Memory B cell (primary cell): ENCODE data around the gene UQCRH.
"Not testable (repeated sequence)": the region's sequence is repeated elsewhere in the genome, so short reads cannot be mapped to it uniquely, and the experiment has no call there.

Source experiments
- ATAC-seq: fragments of 150-1000 bp; cut with Tn5 transposase; 2 replicates; pipeline ENCODE4 v1.10.0; 2021; ENCODE audit warnings: low read depth, mild to moderate bottlenecking, moderate library complexity
- DNase-seq, 2 donors: peaks; one replicate each; pipeline ENCODE4 v3.0.0; 2022; ENCODE audit warnings: low spot score in 2 of 2
- H3K27ac Mint-ChIP-seq: one replicate; pipeline ENCODE4 v1.8.0; 2022; ENCODE audit warnings: mild to moderate bottlenecking, moderate library complexity, mixed read lengths
- H3K27me3 Mint-ChIP-seq: one replicate; pipeline ENCODE4 v1.8.0; 2022; ENCODE audit warnings: mixed read lengths
- H3K36me3 Mint-ChIP-seq: one replicate; pipeline ENCODE4 v1.8.0; 2022; ENCODE audit warnings: mild to moderate bottlenecking, mixed read lengths
- H3K4me1 Mint-ChIP-seq: one replicate; pipeline ENCODE4 v1.8.0; 2022; ENCODE audit warnings: mixed read lengths
- H3K4me3 Mint-ChIP-seq: one replicate; pipeline ENCODE4 v1.8.0; 2022; ENCODE audit warnings: mild to moderate bottlenecking, moderate library complexity, mixed read lengths
- H3K9me3 Mint-ChIP-seq: one replicate; pipeline ENCODE4 v1.8.0; 2022; ENCODE audit warnings: mixed read lengths

Gene UQCRH

DNA sequence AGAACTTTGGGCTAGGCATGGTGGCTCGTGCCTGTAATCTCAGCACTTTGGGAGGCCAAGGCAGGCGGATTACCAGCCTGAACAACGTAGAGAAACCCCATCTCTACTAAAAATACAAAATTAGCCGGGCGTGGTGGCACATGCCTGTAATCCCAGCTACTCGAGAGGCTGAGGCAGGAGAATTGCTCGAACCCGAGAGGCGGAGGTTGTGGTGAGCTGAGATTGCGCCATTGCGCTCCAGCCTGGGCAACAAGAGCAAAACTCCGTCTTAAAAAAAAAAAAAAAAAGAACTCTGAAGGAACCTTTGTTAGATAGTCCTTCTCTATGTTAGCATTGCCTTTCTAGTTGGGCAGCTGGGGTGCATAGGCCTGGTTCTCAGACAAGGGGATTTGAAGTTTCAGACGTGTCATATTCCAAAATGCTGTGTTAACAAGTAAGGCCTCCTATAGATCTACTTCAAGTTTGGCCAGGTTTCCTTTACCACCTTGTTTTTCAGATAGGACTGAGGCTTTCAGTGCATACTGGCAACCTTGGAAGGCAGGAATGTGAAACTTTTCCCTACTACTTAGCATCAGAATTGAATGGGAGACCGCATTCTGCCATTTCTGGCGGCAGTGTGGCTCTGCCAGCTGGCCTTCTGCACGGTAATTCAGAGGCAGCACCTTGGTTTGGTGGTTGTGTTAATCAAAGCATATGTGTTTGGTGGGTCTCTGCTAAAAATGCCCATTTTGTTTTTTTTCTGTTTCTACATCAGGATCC, 6.1 kb downstream of the UQCRH start:
- Mint-ChIP-seq H3K9me3 (no peaks in the 10 kb centered on the region), H3K4me1 (peaks cover 19% of the 10 kb centered on the region), H3K36me3 (peaks cover 17% of the 10 kb centered on the region), H3K27ac (no peak overlapping the region), H3K4me3 (no peak overlapping the region), H3K27me3 (no peaks in the 10 kb centered on the region)
- ATAC-seq = no peak
- no peak for DNase-seq

DNA sequence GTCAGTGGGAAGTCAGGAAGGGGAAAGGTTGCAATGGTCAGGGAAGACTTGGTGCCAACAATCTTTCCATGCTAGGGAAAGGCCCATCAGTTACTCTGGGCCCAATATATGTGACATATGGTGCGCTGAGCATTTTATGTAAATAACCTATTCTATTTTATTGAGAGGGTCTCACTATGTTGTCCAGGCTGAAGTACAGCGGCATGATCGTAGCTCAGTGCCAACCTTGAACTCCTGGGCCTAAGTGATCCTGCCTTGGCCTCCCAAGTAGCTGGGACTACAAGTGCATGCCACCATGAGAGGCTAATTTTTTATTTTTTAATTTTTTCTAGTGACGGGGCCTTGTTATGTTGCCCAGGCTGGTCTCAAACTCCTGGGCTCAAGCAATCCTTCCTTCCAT, 6.8 kb downstream of the UQCRH start:
- Mint-ChIP-seq H3K27ac (no peak overlapping the region), H3K27me3 (no peaks in the 10 kb centered on the region), H3K36me3 (peaks cover 20% of the 10 kb centered on the region), H3K4me3 (no peak overlapping the region), H3K4me1 (peaks cover 18% of the 10 kb centered on the region), H3K9me3 (no peaks in the 10 kb centered on the region)
- DNase-seq = no peak
- ATAC-seq = no peak

DNA sequence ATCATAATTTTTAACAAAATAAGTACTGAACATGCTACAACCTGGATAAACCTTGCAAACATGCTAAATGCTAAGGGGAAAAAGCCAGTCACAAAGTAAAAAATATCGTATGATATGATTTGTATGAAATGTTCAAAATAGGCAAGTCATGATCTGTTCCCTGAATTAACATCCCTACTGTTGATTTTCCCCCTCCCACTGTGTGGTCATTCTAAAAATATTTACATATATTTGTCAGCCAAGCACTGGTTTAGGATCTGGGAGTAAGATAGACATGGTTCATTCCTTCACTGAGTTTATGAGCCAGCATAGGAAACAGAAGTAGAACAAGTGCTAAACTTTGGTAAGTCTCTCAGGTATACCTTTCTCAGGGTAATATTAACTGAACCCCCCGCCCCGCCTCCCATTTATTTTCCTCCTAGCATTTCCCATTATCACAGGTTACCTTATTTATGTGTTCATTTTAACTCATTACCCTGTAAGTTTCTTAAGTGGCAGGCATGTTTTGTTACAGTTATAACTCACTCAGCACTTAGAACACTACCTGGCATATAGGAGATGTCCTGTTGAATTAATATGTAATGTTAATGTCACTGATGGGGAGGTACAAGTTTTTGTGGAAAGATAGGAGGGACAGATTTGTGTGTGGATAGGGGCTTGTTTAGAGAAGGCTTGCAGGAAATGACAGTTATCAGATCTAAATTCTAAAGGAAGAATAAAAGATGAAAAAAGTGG, 12.3 kb downstream of the UQCRH start:
- Mint-ChIP-seq H3K4me3 (no peak overlapping the region), H3K4me1 (no peaks in the 10 kb centered on the region), H3K36me3 (peaks cover 16% of the 10 kb centered on the region), H3K27ac (no peak overlapping the region), H3K9me3 (no peaks in the 10 kb centered on the region), H3K27me3 (no peaks in the 10 kb centered on the region)
- ATAC-seq (no peak), DNase-seq (no peak)

DNA sequence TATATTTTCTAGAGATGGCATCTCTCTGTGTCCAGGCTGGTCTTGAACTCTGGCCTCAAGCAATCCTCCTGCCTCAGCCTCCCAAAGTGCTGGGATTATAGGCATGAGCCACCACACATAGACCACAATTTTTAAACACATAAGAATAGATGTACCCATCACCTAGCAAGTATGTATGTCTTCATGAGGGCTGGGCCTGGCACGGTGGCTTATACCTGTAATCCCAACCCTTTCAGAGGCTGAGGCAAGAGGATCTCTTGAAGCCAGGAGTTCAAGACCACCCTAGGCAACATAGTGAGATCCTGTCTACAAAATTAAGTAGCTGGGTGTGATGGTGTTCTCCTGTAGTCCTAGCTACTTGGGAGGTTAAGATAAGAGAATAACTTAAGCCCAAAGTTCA, 13.8 kb downstream of the UQCRH start:
- Mint-ChIP-seq H3K4me3 (no peak overlapping the region), H3K36me3 (peaks cover 18% of the 10 kb centered on the region), H3K4me1 (no peaks in the 10 kb centered on the region), H3K9me3 (no peaks in the 10 kb centered on the region), H3K27me3 (no peaks in the 10 kb centered on the region), H3K27ac (no peak overlapping the region)
- DNase-seq (no peak), ATAC-seq (no peak)

DNA sequence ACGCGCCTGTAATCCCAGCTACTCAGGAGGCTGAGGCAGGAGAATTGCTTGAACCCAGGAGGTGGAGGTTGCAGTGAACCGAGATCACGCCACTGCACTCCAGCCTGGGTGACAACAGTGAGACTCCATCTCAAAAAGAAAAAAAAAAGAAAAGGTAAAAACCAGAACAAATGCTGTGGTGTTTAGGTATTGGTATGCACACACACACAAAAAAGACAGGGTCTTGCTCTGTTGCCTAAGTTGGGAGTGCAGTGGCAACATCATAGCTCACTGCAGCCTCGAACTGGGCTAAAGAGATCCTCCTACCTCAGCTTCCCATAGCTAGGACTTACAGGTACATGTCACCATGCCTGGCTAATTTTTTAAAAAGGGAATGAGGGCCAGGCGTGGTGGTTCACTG, 15.8 kb downstream of the UQCRH start:
- not testable (repeated sequence) for H3K4me3 Mint-ChIP-seq, H3K27me3 Mint-ChIP-seq, H3K27ac Mint-ChIP-seq, H3K9me3 Mint-ChIP-seq, DNase-seq, H3K4me1 Mint-ChIP-seq, ATAC-seq
- peaks cover 14% of the 10 kb centered on the region for H3K36me3 Mint-ChIP-seq

DNA sequence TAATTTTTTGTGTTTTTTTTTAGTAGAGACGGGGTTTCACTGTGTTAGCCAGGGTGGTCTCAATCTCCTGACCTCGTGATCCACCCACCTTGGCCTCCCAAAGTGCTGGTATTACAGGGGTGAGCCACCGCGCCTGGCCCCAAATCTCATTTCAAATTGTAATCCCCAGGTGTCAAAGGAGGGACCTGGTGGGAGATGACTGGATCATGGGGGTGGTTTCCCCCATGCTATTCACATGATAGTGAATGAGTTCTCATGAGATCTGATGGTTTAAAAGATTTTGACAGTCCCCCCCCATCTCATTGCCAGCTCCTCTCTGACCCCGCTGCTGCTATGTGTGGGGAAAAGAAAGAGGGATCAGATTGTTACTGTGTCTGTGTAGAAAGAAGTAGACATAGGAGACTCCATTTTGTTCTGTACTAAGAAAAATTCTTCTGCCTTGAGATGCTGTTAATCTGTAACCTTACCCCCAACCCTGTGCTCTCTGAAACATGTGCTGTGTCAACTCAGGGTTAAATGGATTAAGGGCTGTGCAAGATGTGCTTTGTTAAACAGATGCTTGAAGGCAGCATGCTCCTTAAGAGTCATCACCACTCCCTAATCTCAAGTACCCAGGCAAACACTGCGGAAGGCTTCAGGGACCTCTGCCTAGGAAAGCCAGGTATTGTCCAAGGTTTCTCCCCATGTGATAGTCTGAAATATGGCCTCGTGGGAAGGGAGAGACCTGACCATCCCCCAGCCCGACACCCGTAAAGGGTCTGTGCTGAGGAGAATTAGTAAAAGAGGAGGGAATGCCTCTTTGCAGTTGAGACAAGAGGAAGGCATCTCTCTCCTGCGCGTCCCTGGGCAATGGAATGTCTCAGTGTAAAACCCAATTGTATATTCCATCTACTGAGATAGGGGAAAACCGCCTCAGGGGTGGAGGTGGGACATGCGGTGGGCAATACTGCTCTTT, 16.7 kb downstream of the UQCRH start:
- ATAC-seq, DNase-seq, H3K27me3 Mint-ChIP-seq, H3K4me1 Mint-ChIP-seq, H3K9me3 Mint-ChIP-seq, H3K4me3 Mint-ChIP-seq: not testable (repeated sequence)
- Mint-ChIP-seq H3K36me3 (peaks cover 11% of the 10 kb centered on the region), H3K27ac (peak overlapping the region; percentile 77)

DNA sequence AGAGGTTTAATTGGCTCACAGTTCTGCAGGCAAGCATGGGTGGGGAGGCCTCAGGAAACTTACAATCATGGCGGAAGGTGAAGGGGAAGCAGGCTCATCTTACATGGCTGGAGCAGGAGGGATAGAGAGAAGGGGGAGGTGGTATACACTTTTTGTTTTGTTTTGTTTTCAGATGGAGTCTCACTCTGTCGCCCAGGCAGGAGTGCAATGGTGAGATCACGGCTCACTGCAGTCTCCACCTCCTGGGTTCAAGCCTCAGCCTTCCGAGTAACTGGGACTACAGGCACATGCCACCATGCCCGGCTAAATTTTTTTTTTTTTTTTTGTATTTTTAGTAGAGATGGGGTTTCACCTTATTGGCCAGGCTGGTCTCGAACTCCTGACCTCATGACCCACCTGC, 18.7 kb downstream of the UQCRH start:
- DNase-seq, H3K4me3 Mint-ChIP-seq, H3K4me1 Mint-ChIP-seq, H3K27me3 Mint-ChIP-seq, H3K9me3 Mint-ChIP-seq, H3K27ac Mint-ChIP-seq, ATAC-seq: not testable (repeated sequence)
- peaks cover 12% of the 10 kb centered on the region for H3K36me3 Mint-ChIP-seq

DNA sequence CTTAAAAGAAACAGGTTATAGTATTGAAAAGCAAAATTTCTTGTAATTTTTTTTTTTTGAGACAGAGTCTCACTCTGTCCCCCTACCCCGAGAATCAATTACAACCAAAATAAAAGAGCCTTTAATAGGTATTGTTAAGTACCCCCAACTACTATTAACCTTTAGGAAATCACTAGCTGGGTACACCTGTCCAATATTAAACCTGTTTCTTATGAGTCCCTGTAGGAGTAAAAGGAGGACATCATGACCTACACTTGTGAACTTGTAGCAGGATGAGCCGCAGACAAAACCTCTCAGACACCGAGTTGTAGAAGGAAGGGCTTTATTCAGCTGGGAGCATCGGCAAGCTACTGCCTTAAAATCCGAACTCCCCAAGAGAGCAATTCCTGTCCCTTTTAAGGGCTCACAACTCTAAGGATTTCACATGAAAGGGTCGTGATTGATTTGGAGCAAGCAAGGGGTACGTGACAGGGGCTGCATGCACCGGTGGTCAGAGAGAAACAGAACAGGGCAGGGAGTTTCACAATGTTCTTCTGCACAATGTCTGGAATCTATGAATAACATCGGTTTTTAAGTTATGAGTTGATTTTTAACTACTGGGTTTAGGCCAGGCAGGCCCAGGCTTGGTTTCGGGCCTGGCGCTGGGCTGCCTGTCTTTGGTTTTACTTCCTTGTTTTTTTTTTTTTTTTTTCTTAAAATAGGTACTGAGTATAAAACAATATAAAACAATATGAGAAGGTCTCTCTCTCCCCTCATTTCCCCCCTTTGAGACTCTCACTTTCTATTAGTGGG, 22.0 kb downstream of the UQCRH start:
- H3K27ac Mint-ChIP-seq = peak overlapping the region; percentile 98
- ATAC-seq (peak; percentile 57), DNase-seq (peak in 1 of 2 donors; percentile 29)
- peaks cover 13% of the 10 kb centered on the region for H3K4me1 Mint-ChIP-seq
- H3K4me3 Mint-ChIP-seq, H3K9me3 Mint-ChIP-seq, H3K27me3 Mint-ChIP-seq, H3K36me3 Mint-ChIP-seq: not testable (repeated sequence)

DNA sequence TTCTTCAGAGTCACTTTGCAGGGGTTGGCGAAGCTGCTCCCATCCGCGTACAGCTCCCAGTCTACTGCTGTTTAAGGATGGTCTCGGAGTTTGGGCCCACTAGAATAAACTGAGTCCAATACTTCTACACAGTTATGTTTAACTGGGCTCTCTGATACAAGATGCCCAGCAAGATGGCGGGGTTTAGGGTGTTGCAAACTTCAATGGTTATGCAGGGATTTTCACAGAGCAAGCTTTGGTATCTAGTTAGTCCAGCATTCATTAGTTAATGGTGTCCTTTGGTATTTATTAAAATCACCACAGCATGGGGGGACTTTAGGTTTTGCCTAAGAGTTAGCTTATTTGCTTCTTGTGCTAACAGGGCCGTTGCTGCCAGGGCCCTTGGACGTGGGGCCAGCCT, 24.7 kb downstream of the UQCRH start:
- H3K4me3 Mint-ChIP-seq, H3K36me3 Mint-ChIP-seq, DNase-seq, ATAC-seq, H3K27ac Mint-ChIP-seq, H3K27me3 Mint-ChIP-seq, H3K9me3 Mint-ChIP-seq: not testable (repeated sequence)
- H3K4me1 Mint-ChIP-seq = peaks cover 29% of the 10 kb centered on the region

DNA sequence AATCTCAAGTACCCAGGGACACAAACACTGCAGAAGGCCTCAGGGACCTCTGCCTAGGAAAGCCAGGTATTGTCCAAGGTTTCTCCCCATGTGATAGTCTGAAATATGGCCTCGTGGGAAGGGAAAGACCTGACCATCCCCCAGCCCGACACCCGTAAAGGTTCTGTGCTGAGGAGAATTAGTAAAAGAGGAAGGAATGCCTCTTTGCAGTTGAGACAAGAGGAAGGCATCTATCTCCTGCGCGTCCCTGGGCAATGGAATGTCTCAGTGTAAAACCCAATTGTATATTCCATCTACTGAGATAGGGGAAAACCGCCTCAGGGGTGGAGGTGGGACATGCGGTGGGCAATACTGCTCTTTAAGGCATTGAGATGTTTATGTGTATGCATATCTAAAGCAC, 26.3 kb downstream of the UQCRH start:
- not testable (repeated sequence) for DNase-seq, H3K36me3 Mint-ChIP-seq, ATAC-seq, H3K27me3 Mint-ChIP-seq, H3K9me3 Mint-ChIP-seq
- Mint-ChIP-seq H3K27ac (peak overlapping the region; percentile 95), H3K4me1 (peaks cover 29% of the 10 kb centered on the region), H3K4me3 (peak overlapping the region; percentile 62)

DNA sequence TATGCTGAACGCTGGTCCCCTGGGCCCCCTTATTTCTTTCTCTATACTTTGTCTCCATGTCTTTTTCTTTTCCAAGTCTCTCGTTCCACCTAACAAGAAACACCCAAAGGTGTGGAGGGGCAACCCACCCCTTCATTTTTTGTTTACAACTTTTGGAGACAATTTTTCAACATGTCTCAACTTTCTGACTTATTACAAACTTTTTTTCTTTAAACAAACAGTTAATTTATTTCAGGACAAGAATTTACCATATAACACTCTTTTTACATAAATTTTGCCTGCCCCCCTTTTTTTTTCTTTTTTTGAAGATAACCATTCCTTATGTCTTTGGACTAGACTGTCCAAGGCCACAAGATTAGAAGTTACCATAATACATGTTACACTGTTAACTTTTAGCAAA, 26.9 kb downstream of the UQCRH start:
- Mint-ChIP-seq H3K4me1 (peaks cover 25% of the 10 kb centered on the region), H3K4me3 (peak overlapping the region; percentile 32), H3K27ac (peak overlapping the region; percentile 95)
- not testable (repeated sequence) for DNase-seq, H3K36me3 Mint-ChIP-seq, H3K27me3 Mint-ChIP-seq, ATAC-seq, H3K9me3 Mint-ChIP-seq

DNA sequence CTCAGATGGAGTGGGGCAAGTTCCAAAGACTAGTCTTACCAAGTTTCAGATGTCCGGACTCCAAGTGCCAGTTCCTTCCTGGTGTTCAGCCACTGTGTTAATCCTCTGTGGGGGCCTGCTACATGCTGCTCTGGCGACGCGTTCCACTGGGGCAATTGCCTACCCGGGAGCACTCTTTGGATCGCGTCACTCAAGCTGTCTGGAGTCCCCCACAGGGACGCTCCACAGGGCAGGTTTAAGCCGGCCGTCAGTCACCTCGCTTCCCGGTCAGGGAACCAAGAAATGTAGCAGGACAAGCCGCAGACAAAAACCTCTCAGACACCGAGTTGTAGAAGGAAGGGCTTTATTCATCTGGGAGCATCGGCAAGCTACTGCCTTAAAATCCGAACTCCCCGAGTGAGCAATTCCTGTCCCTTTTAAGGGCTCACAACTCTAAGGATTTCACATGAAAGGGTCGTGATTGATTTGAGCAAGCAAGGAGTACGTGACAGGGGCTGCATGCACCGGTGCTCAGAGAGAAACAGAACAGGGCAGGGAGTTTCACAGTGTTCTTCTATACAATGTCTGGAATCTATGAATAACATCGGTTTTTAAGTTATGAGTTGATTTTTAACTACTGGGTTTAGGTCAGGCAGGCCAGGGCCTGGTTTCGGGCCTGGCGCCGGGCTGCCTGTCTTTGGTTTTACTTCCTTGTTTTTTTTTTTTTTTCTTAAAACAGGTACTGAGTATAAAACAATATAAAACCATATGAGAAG, 28.5 kb downstream of the UQCRH start:
- not testable (repeated sequence) for H3K9me3 Mint-ChIP-seq, H3K36me3 Mint-ChIP-seq, H3K27me3 Mint-ChIP-seq
- Mint-ChIP-seq H3K4me3 (peak overlapping the region; percentile 77), H3K4me1 (peaks cover 21% of the 10 kb centered on the region), H3K27ac (peak overlapping the region; percentile 95)
- peak; percentile 68 for ATAC-seq
- peak; percentile 46 to 48 for DNase-seq
